DOHH2 (cell line): ENCODE results near the gene MYO15A.

Experiments
- H3F3A ChIP-seq: fragments of 200-600 bp; sonication (generic), shearing (Covaris generic); 2 replicates; pipeline ENCODE4 v1.6.0; 2016; ENCODE audit warnings: antibody characterized with exemption, mild to moderate bottlenecking; ENCODE audit not compliant: control insufficient read depth, insufficient read depth
- H3K27ac ChIP-seq: fragments of 200-600 bp; sonication (generic); 2 replicates; pipeline ENCODE4 v1.5.1; 2014; ENCODE audit warnings: low read depth, mild to moderate bottlenecking, low read length, moderate library complexity
- H3K27me3 ChIP-seq: fragments of 200-600 bp; sonication (generic); 2 replicates; pipeline ENCODE4 v1.6.1; 2014; ENCODE audit warnings: mild to moderate bottlenecking, low read length, mixed read lengths; ENCODE audit not compliant: control insufficient read depth
- H3K36me3 ChIP-seq: fragments of 200-600 bp; sonication (generic); 2 replicates; pipeline ENCODE4 v1.6.1; 2014; ENCODE audit warnings: mild to moderate bottlenecking, low read length, moderate library complexity, mixed read lengths; ENCODE audit not compliant: control insufficient read depth
- H3K4me1 ChIP-seq: fragments of 200-600 bp; sonication (generic); 2 replicates; pipeline ENCODE4 v1.6.1; 2014; ENCODE audit warnings: mild to moderate bottlenecking, low read length, mixed read lengths; ENCODE audit not compliant: control insufficient read depth
- H3K4me2 ChIP-seq: fragments of 200-600 bp; sonication (generic); 2 replicates; pipeline ENCODE4 v1.6.0; 2014; ENCODE audit warnings: mild to moderate bottlenecking, low read length, moderate library complexity
- H3K4me3 ChIP-seq: fragments of 200-600 bp; sonication (generic); 2 replicates; pipeline ENCODE4 v1.5.1; 2014; ENCODE audit warnings: mild to moderate bottlenecking, low read length, mixed read lengths
- H3K79me2 ChIP-seq: fragments of 200-600 bp; sonication (generic); 2 replicates; pipeline ENCODE4 v1.6.1; 2014; ENCODE audit warnings: mild to moderate bottlenecking, low read length, mixed read lengths; ENCODE audit not compliant: control insufficient read depth
- H3K9me2 ChIP-seq: fragments of 200-600 bp; sonication (generic); replicated peaks from 2 replicates; pipeline ENCODE4 v1.6.1; 2014; ENCODE audit warnings: mild to moderate bottlenecking, low read length, mixed read lengths; ENCODE audit not compliant: control insufficient read depth
- H3K9me3 ChIP-seq: fragments of 200-600 bp; sonication (generic); 2 replicates; pipeline ENCODE4 v1.6.1; 2014; ENCODE audit warnings: antibody characterized with exemption, low read length, mixed read lengths; ENCODE audit not compliant: control insufficient read depth, insufficient read depth
- H4K20me1 ChIP-seq: fragments of 200-600 bp; sonication (generic); 2 replicates; pipeline ENCODE4 v1.6.0; 2014; ENCODE audit warnings: low read depth, mild to moderate bottlenecking, antibody characterized with exemption, low read length, moderate library complexity; ENCODE audit not compliant: control insufficient read depth, insufficient read depth
- CTCF ChIP-seq: fragments of 200-600 bp; sonication (generic); IDR thresholded peaks from one replicate; pipeline ENCODE4 v1.5.1; 2014; ENCODE audit warnings: antibody characterized with exemption, mild to moderate bottlenecking, low read depth, low read length; ENCODE audit not compliant: poor library complexity, severe bottlenecking
- EZH2phosphoT487 ChIP-seq: fragments of 200-600 bp; sonication (generic); IDR thresholded peaks from 2 replicates; pipeline ENCODE4 v1.6.1; 2017; ENCODE audit warnings: borderline replicate concordance, mild to moderate bottlenecking, antibody characterized with exemption, low read length, moderate library complexity, mixed read lengths

The MYO15A gene

GRCh38 chr17:18144261-18144660 is 35.7 kb downstream of the MYO15A start:
- Histone ChIP-seq H3K27me3 (no peaks in the 10 kb centered on the region), H3K36me3 (no peaks in the 10 kb centered on the region), H3K4me2 (no peak overlapping the region), H3K9me3 (no peaks in the 10 kb centered on the region), H3K27ac (no peak overlapping the region), H3F3A (no peaks in the 10 kb centered on the region), H4K20me1 (no peaks in the 10 kb centered on the region), H3K9me2 (no peaks in the 10 kb centered on the region), H3K4me3 (no peak overlapping the region), H3K79me2 (no peaks in the 10 kb centered on the region), H3K4me1 (no peaks in the 10 kb centered on the region)
- no peak for TF ChIP-seq CTCF

- H4K20me1 ChIP-seq: no peaks in the 10 kb centered on the region
- no peaks in the 10 kb centered on the region for H3K36me3 ChIP-seq
- H3K79me2 ChIP-seq: no peaks in the 10 kb centered on the region
- no peaks in the 10 kb centered on the region for H3F3A ChIP-seq
- no peaks in the 10 kb centered on the region for H3K9me2 ChIP-seq
- H3K4me3 ChIP-seq: no peak overlapping the region
- H3K4me2 ChIP-seq: no peak overlapping the region
- no peak overlapping the region for H3K27ac ChIP-seq
- no peaks in the 10 kb centered on the region for H3K9me3 ChIP-seq
- H3K27me3 ChIP-seq: no peaks in the 10 kb centered on the region
- TF ChIP-seq EZH2phosphoT487: no peak
- no peak for TF ChIP-seq CTCF
- H3K4me1 ChIP-seq: no peaks in the 10 kb centered on the region
Measured at GRCh38 chr17:18144855-18145254, 36.3 kb downstream of the MYO15A start.

- Histone ChIP-seq H3K4me3 (no peak overlapping the region), H3K4me1 (no peaks in the 10 kb centered on the region), H3K4me2 (no peak overlapping the region), H3F3A (no peaks in the 10 kb centered on the region), H3K27me3 (no peaks in the 10 kb centered on the region), H3K9me3 (no peaks in the 10 kb centered on the region), H4K20me1 (no peaks in the 10 kb centered on the region), H3K27ac (no peak overlapping the region), H3K9me2 (no peaks in the 10 kb centered on the region), H3K36me3 (no peaks in the 10 kb centered on the region), H3K79me2 (no peaks in the 10 kb centered on the region)
- TF ChIP-seq CTCF (no peak), EZH2phosphoT487 (no peak)
Measured at GRCh38 chr17:18145811-18146210, 37.3 kb downstream of the MYO15A start.

- Histone ChIP-seq H3K36me3 (no peaks in the 10 kb centered on the region), H3K4me3 (no peak overlapping the region), H3K9me3 (no peaks in the 10 kb centered on the region), H3K27me3 (no peaks in the 10 kb centered on the region), H3F3A (no peaks in the 10 kb centered on the region), H4K20me1 (no peaks in the 10 kb centered on the region), H3K4me1 (no peaks in the 10 kb centered on the region), H3K27ac (no peak overlapping the region), H3K4me2 (no peak overlapping the region), H3K9me2 (no peaks in the 10 kb centered on the region), H3K79me2 (no peaks in the 10 kb centered on the region)
- TF ChIP-seq EZH2phosphoT487 (no peak), CTCF (no peak)
Measured at GRCh38 chr17:18146259-18146658, 37.7 kb downstream of the MYO15A start.
